Mammary epithelial cell (primary cell): ENCODE data around the gene TAF6L.

Experiments used
- CTCF ChIP-seq, 2 donors: IDR thresholded peaks in 1 of 2; conservative IDR thresholded peaks in 1 of 2; 2 replicates each; pipeline ENCODE4 v1.5.1; 2011 to 2012; ENCODE audit warnings: inconsistent platforms in 2 of 2, low read length in 2 of 2, mild to moderate bottlenecking in 2 of 2, control low read depth in 1 of 2, low read depth in 1 of 2; ENCODE audit not compliant: insufficient read depth in 1 of 2; ENCODE audit errors: extremely low read depth in 1 of 2
- EZH2 ChIP-seq: IDR thresholded peaks from 2 replicates; pipeline ENCODE4 v1.6.1; 2012; ENCODE audit warnings: low read length, inconsistent platforms, borderline replicate concordance

GRCh38 chr11:62811659-62812058, 40.5 kb downstream of the TAF6L start:
- TF ChIP-seq CTCF (conservative IDR thresholded peaks at IDR 0.05 in 1 of 2, IDR thresholded peaks at IDR 0.05 in 1 of 2; ENCODE audit: extremely low read depth in 1 of 2, insufficient read depth in 1 of 2, low read depth in 1 of 2, low read length in 2 of 2) (no peak), EZH2 (no peak)
